GM23338 (cell line): Measurements from ENCODE around the gene HEYL. TPM values are rescaled to one million over a fixed set of nuclear protein-coding genes. Genes with fewer than 3 reads are reported as not detected.
A peak's percentile ranks its signal among the peaks of the same experiment; 100 is the strongest.

Source experiments
- ATAC-seq: fragments of 200-7000 bp; cut with Tn5 transposase; 3 replicates; pipeline ENCODE4 v1.9.1; 2020
- DNase-seq: peaks from one replicate; pipeline ENCODE4 v3.0.0-alpha.2; 2015; ENCODE audit warnings: low spot score
- H2AFZ ChIP-seq: fragments of 200-600 bp; sonication (generic); 2 replicates; pipeline ENCODE4 v1.8.0; 2016; ENCODE audit warnings: antibody characterized with exemption, mild to moderate bottlenecking, moderate library complexity
- H3F3A ChIP-seq: fragments of 200-600 bp; sonication (generic); replicated peaks from 2 replicates; pipeline ENCODE4 v1.8.0; 2017; ENCODE audit warnings: antibody characterized with exemption, mixed run types, low read depth
- H3K27ac ChIP-seq: fragments of 200-600 bp; sonication (generic); 2 replicates; pipeline ENCODE4 v1.6.1; 2016; ENCODE audit warnings: low read depth
- H3K27me3 ChIP-seq: fragments of 200-600 bp; sonication (generic); 2 replicates; pipeline ENCODE4 v1.8.0; 2016; ENCODE audit warnings: mild to moderate bottlenecking, mixed run types, moderate library complexity; ENCODE audit not compliant: insufficient read depth
- H3K36me3 ChIP-seq: fragments of 200-600 bp; sonication (generic); 2 replicates; pipeline ENCODE4 v1.8.0; 2016; ENCODE audit warnings: mild to moderate bottlenecking; ENCODE audit not compliant: insufficient read depth
- H3K4me1 ChIP-seq: fragments of 200-600 bp; sonication (generic); 2 replicates; pipeline ENCODE4 v1.8.0; 2016; ENCODE audit warnings: mild to moderate bottlenecking, moderate library complexity; ENCODE audit not compliant: insufficient read depth
- H3K4me2 ChIP-seq: fragments of 200-600 bp; sonication (generic); 2 replicates; pipeline ENCODE4 v1.7.1; 2017; ENCODE audit warnings: mixed run types
- H3K4me3 ChIP-seq: fragments of 200-600 bp; sonication (generic); 2 replicates; pipeline ENCODE4 v1.6.1; 2016; ENCODE audit warnings: mixed run types
- H3K79me2 ChIP-seq: fragments of 200-600 bp; sonication (generic); replicated peaks from 2 replicates; pipeline ENCODE4 v1.8.0; 2017; ENCODE audit warnings: mild to moderate bottlenecking; ENCODE audit not compliant: insufficient read depth
- H3K9me2 ChIP-seq: fragments of 200-600 bp; sonication (generic); 2 replicates; pipeline ENCODE4 v1.8.0; 2017; ENCODE audit not compliant: insufficient read depth
- H4K20me1 ChIP-seq: fragments of 200-600 bp; sonication (generic); replicated peaks from 2 replicates; pipeline ENCODE4 v1.8.0; 2017; ENCODE audit warnings: mild to moderate bottlenecking; ENCODE audit not compliant: insufficient read depth
- H3K27ac Mint-ChIP-seq: 2 replicates; pipeline ENCODE4 v1.8.0; 2020; ENCODE audit warnings: inconsistent platforms, mild to moderate bottlenecking, moderate library complexity, mixed read lengths
- H3K27me3 Mint-ChIP-seq: 3 replicates; pipeline ENCODE4 v1.8.0; 2022; ENCODE audit warnings: low read depth, mild to moderate bottlenecking, moderate library complexity, mixed read lengths, inconsistent platforms; ENCODE audit not compliant: insufficient read depth, poor library complexity
- H3K36me3 Mint-ChIP-seq: 3 replicates; pipeline ENCODE4 v1.8.0; 2021; ENCODE audit warnings: low read depth, mild to moderate bottlenecking, inconsistent platforms, moderate library complexity, mixed read lengths
- H3K4me1 Mint-ChIP-seq: 3 replicates; pipeline ENCODE4 v1.8.0; 2020; ENCODE audit warnings: mild to moderate bottlenecking, inconsistent platforms, mixed read lengths
- H3K4me3 Mint-ChIP-seq: 3 replicates; pipeline ENCODE4 v1.8.0; 2021; ENCODE audit warnings: moderate library complexity, mild to moderate bottlenecking, inconsistent platforms, mixed read lengths
- H3K9me3 Mint-ChIP-seq: 3 replicates; pipeline ENCODE4 v1.8.0; 2020; ENCODE audit warnings: moderate library complexity, mild to moderate bottlenecking, inconsistent platforms, mixed read lengths
- CREB1 ChIP-seq: fragments of 250-450 bp; sonication (Bioruptor Pico); IDR thresholded peaks from 2 replicates; pipeline ENCODE4 v1.5.0; 2020; ENCODE audit warnings: low read depth, mild to moderate bottlenecking, moderate library complexity
- CTCF ChIP-seq, 2 experiments: fragments of 200-600 bp in 1 of 2; sonication (generic) in 1 of 2; conservative IDR thresholded peaks; 2 replicates each; pipeline versions ENCODE4 v1.5.1 to v1.6.1; 2016 to 2017; ENCODE audit warnings: antibody characterized with exemption in 2 of 2, low read depth in 2 of 2, mild to moderate bottlenecking in 2 of 2, moderate library complexity in 1 of 2
- ETS1 ChIP-seq: IDR thresholded peaks from 2 replicates; pipeline ENCODE4 v1.6.1; 2016; ENCODE audit warnings: antibody characterized with exemption
- EZH2 ChIP-seq: fragments of 200-600 bp; sonication (generic); IDR thresholded peaks from one replicate; pipeline ENCODE4 v1.8.0; 2017; ENCODE audit warnings: antibody characterized with exemption, mild to moderate bottlenecking, low read depth; ENCODE audit not compliant: unreplicated experiment
- EZH2phosphoT487 ChIP-seq: fragments of 200-600 bp; sonication (generic); IDR thresholded peaks from one replicate; pipeline ENCODE4 v1.8.1; 2018; ENCODE audit warnings: antibody characterized with exemption; ENCODE audit not compliant: unreplicated experiment
- JUNB ChIP-seq: IDR thresholded peaks from one replicate; pipeline ENCODE4 v1.6.1; 2016; ENCODE audit warnings: antibody characterized with exemption; ENCODE audit not compliant: unreplicated experiment
- NANOG ChIP-seq: IDR thresholded peaks from 2 replicates; pipeline ENCODE4 v1.6.1; 2016; ENCODE audit warnings: antibody characterized with exemption, borderline replicate concordance
- POLR2AphosphoS5 ChIP-seq: IDR thresholded peaks from 2 replicates; pipeline ENCODE4 v1.6.1; 2016; ENCODE audit warnings: antibody characterized with exemption, low read depth
- STAT1 ChIP-seq: IDR thresholded peaks from one replicate; pipeline ENCODE4 v1.6.1; 2016; ENCODE audit warnings: antibody characterized with exemption; ENCODE audit not compliant: unreplicated experiment
- ZNF114 ChIP-seq: fragments of 250-450 bp; sonication (Bioruptor Pico); IDR thresholded peaks from 2 replicates; pipeline ENCODE4 v1.5.0; 2020; ENCODE audit warnings: mild to moderate bottlenecking, moderate library complexity
- ZNF331 ChIP-seq: fragments of 250-450 bp; sonication (Bioruptor Pico); IDR thresholded peaks from 2 replicates; pipeline ENCODE4 v1.5.0; 2020; ENCODE audit warnings: low read depth, mild to moderate bottlenecking, moderate library complexity
- ZNF462 ChIP-seq: fragments of 250-450 bp; sonication (Bioruptor Pico); IDR thresholded peaks from 2 replicates; pipeline ENCODE4 v1.5.0; 2020; ENCODE audit warnings: mild to moderate bottlenecking, moderate library complexity
- polyA plus RNA-seq: library from polyadenylated mRNA; unstranded; fragments of >200 nt; fragmentation: Nextera tagmentation; extraction: Ambion mirVana; gene quantifications from 2 replicates; pipeline ENCODE4 v1.2.1, GENCODE V29; 2016
- total RNA-seq: library from RNA; depleted of rRNA; stranded (reverse); fragments of >200 nt; shearing (Covaris generic); gene quantifications from 2 replicates; pipeline ENCODE4 v1.2.3, GENCODE V29; 2014
- TF ChIP-seq, protein P1 (sequence below): IDR thresholded peaks from one replicate; pipeline ENCODE4 v1.6.1; 2018; ENCODE audit warnings: antibody characterized with exemption; ENCODE audit not compliant: unreplicated experiment

Gene HEYL
- total and polyA plus RNA-seq, 2 experiments from 2014 or later: 1.6 to 4.5 TPM

GRCh38 chr1:39671793-39672550 is 32.5 kb upstream of the HEYL start, which contains the start of gene NT5C1A:
NT5C1A (minus strand) TSS chr1:39672107; CDS start chr1:39672038, 69 bp downstream.
- peaks cover 13% of the 10 kb centered on the region; the same call in 1 of the 2 replicates for H4K20me1 ChIP-seq
- peak within 1 kb of the TSS; percentile 71 for H3K4me3 Mint-ChIP-seq
- H3F3A ChIP-seq: no peaks in the 10 kb centered on the region
- peaks cover 98% of the 10 kb centered on the region for H3K27me3 ChIP-seq
- H3K4me2 ChIP-seq: peak within 1 kb of the TSS; percentile 97
- H3K27ac ChIP-seq: no peak within 1 kb of the TSS
- no peaks in the 10 kb centered on the region for H3K36me3 ChIP-seq
- H3K4me1 ChIP-seq: peaks cover 5% of the 10 kb centered on the region; the same call in 1 of the 2 replicates
- no peaks in the 10 kb centered on the region for H3K9me2 ChIP-seq
- peak within 1 kb of the TSS; percentile 89 for H2AFZ ChIP-seq
- H3K4me3 ChIP-seq: peak within 1 kb of the TSS; percentile 67
- TF ChIP-seq EZH2 (peak; percentile 83), EZH2phosphoT487 (peak; percentile 33), ZNF462 (CRISPR knock-in tag) (no peak), ETS1 (no peak), POLR2AphosphoS5 (no peak), JUNB (no peak), CTCF (conservative IDR thresholded peaks at IDR 0.05; ENCODE audit: low read depth in 2 of 2) (no peak), ZNF114 (CRISPR knock-in tag) (no peak), CREB1 (CRISPR knock-in tag) (no peak), NANOG (no peak), ZNF331 (CRISPR knock-in tag) (no peak), STAT1 (no peak)
- TF ChIP-seq, protein P1, sequence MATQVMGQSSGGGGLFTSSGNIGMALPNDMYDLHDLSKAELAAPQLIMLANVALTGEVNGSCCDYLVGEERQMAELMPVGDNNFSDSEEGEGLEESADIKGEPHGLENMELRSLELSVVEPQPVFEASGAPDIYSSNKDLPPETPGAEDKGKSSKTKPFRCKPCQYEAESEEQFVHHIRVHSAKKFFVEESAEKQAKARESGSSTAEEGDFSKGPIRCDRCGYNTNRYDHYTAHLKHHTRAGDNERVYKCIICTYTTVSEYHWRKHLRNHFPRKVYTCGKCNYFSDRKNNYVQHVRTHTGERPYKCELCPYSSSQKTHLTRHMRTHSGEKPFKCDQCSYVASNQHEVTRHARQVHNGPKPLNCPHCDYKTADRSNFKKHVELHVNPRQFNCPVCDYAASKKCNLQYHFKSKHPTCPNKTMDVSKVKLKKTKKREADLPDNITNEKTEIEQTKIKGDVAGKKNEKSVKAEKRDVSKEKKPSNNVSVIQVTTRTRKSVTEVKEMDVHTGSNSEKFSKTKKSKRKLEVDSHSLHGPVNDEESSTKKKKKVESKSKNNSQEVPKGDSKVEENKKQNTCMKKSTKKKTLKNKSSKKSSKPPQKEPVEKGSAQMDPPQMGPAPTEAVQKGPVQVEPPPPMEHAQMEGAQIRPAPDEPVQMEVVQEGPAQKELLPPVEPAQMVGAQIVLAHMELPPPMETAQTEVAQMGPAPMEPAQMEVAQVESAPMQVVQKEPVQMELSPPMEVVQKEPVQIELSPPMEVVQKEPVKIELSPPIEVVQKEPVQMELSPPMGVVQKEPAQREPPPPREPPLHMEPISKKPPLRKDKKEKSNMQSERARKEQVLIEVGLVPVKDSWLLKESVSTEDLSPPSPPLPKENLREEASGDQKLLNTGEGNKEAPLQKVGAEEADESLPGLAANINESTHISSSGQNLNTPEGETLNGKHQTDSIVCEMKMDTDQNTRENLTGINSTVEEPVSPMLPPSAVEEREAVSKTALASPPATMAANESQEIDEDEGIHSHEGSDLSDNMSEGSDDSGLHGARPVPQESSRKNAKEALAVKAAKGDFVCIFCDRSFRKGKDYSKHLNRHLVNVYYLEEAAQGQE: no peak
- DNase-seq (peak; percentile 60), ATAC-seq (peak; percentile 76)
- H3K9me3 Mint-ChIP-seq: no peaks in the 10 kb centered on the region
- H3K79me2 ChIP-seq: no peaks in the 10 kb centered on the region
- H3K4me1 Mint-ChIP-seq: peaks cover 9% of the 10 kb centered on the region
- H3K36me3 Mint-ChIP-seq: no peaks in the 10 kb centered on the region
- peaks cover 95% of the 10 kb centered on the region for H3K27me3 Mint-ChIP-seq
- H3K27ac Mint-ChIP-seq: no peak within 1 kb of the TSS
